GM10248 (cell line): ENCODE measurements around the gene DNAAF5.

Source experiments
- CTCF ChIA-PET: fragments of 300-600 bp; sonication (Branson Sonifier 250); formaldehyde crosslinking; extraction: SDS; loops from one replicate; lab custom pipeline; 2021; ENCODE audit warnings: antibody characterized with exemption; lab: Yijun Ruan, JAX
- POLR2A ChIA-PET: fragments of 350-650 bp; sonication (Branson Sonifier 250); formaldehyde crosslinking; extraction: SDS; loops from one replicate; lab custom pipeline; 2020; ENCODE audit warnings: antibody characterized with exemption; lab: Yijun Ruan, JAX
- DNase-seq: peaks from one replicate; pipeline ENCODE4 v3.0.0; 2012; ENCODE audit errors: extremely low spot score
- TF ChIP-seq, protein P1 (sequence below): IDR thresholded peaks from 2 replicates; pipeline ENCODE4 v1.5.1; 2012; ENCODE audit warnings: mild to moderate bottlenecking, low read depth; ENCODE audit errors: extremely low read depth, missing control alignments, control extremely low read depth

The DNAAF5 gene

DNA sequence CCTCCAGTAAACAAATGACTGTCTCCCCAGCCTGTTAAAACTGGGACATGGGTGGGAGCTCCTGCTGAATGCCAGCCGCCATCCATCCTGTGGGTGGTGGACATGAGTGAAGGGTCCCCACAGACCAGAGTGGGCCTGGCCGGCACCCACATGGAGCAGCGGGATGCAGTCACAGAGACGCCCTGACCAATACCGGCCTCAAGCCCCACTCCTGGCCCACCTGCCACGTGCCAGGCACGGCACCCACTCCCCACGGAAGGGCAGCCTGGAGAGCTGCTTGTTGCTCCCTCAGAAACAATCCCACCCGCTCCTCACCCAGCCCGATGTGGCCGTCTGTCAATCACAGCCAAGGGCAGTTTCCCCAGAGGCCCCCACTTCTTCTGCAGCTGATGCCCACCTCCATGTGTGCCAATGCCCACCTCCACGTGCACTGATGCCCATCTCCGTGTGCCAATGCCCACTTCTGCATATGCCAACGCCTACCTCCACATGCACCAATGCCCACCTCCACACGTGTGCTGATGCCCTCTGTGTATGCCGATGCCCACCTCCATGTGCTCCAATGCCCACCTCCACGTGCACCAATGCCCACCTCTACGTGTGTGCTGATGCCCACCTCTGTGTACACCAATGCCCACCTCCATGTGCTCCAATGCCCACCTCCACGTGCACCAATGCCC is 42.8 kb upstream of the DNAAF5 start:
- ChIA-PET CTCF (no interaction called here), POLR2A (no interaction called here)

GRCh38 chr7:684416-684815 is 42.1 kb upstream of the DNAAF5 start:
- no peak for DNase-seq
- TF ChIP-seq, protein P1, sequence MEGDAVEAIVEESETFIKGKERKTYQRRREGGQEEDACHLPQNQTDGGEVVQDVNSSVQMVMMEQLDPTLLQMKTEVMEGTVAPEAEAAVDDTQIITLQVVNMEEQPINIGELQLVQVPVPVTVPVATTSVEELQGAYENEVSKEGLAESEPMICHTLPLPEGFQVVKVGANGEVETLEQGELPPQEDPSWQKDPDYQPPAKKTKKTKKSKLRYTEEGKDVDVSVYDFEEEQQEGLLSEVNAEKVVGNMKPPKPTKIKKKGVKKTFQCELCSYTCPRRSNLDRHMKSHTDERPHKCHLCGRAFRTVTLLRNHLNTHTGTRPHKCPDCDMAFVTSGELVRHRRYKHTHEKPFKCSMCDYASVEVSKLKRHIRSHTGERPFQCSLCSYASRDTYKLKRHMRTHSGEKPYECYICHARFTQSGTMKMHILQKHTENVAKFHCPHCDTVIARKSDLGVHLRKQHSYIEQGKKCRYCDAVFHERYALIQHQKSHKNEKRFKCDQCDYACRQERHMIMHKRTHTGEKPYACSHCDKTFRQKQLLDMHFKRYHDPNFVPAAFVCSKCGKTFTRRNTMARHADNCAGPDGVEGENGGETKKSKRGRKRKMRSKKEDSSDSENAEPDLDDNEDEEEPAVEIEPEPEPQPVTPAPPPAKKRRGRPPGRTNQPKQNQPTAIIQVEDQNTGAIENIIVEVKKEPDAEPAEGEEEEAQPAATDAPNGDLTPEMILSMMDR: no peak
- POLR2A ChIA-PET: no interaction called here
- CTCF ChIA-PET: no interaction called here

More for the DNA sequence above, 42.8 kb upstream of the DNAAF5 start:
- DNase-seq: no peak
- TF ChIP-seq, protein P1: no peak

DNA sequence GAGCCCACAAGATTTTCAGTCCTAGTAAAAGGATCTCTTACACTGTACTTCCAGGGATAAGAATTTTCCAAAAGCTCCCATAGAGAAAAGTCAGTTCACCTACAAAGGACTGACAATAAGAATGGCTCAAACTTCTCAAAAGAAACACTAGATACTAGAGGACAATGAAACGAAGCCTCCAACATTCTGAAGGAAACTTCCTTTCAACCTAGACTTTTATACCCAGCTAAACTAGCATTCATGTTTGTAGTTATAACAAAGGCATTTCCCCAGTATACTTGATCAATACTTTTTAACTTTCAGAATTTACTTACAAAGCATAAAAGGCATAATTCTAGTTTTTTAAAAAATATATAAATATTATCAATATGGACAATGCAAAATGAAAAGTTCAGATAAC is 41.0 kb upstream of the DNAAF5 start:
- DNase-seq: no peak
- CTCF ChIA-PET: no interaction called here
- POLR2A ChIA-PET: no interaction called here
- TF ChIP-seq, protein P1: no peak

DNA sequence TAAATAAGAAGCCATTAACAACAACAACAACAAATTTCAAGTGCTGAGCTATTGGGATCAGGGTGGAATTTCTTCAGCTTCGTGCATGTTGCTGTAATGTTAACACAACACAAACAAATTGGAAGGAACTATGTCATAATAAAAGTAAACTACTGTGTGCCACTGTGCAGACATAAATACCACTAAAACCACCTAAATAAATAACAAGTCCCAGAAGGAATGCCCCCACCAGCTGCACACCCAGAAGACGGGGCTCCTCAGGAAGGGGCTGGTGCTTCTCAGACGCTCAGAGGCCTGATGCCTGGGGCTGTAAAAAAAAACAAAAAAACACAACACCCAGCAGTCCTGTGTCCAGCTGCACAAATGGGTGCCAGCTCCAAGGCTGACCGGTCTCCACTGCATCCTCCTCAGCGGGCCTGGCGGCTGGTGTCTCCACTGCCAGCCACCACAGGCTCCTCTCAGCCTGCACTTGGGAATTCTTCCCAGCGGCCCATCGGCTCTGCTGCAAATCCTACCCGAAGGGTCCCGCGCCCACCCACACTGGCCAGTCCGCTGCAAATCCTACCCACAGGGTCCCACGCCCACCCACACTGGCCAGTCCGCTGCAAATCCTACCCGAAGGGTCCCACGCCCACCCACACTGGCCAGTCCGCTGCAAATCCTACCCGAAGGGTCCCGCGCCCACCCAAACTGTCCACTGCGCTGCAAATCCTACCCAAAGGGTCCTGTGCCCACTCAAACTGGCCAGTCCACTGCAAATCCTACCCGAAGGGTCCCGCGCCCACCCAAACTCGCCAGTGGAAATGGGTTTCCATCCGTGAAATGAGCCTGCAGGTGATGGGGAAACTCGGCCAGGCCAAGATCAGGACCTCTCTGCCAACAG is 35.8 kb upstream of the DNAAF5 start:
- TF ChIP-seq, protein P1: no peak
- ChIA-PET POLR2A (no interaction called here), CTCF (no interaction called here)
- DNase-seq: no peak

- ChIA-PET CTCF (no interaction called here), POLR2A (no interaction called here)
- TF ChIP-seq, protein P1: no peak
- no peak for DNase-seq
These were observed 35.0 kb upstream of the DNAAF5 start for GRCh38 chr7:691361-692045.

DNA sequence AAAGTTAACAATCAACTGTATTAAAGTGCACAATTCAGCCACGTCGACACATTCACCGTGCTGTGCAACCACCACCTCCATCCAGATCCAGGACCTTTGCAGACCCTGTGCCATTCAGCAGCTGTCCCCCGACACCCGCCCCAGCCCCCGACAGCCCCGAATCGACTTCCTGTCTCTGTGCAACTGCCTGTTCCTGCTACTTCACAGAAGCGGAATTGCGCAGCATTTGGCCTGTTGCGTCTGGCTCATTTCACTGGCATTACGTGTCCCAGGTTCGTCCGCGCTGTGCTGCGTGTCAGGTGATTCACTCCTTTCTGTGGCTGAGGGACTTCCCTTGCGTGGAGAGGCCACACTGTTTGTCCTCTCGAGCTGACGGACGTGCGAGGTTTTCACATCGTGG is 33.2 kb upstream of the DNAAF5 start:
- ChIA-PET CTCF (no interaction called here), POLR2A (no interaction called here)
- TF ChIP-seq, protein P1: no peak
- DNase-seq: no peak
